ENCODE measurements around the gene LBR.
A peak's percentile ranks its signal among the peaks of the same experiment; 100 is the strongest.

The LBR gene

DNA sequence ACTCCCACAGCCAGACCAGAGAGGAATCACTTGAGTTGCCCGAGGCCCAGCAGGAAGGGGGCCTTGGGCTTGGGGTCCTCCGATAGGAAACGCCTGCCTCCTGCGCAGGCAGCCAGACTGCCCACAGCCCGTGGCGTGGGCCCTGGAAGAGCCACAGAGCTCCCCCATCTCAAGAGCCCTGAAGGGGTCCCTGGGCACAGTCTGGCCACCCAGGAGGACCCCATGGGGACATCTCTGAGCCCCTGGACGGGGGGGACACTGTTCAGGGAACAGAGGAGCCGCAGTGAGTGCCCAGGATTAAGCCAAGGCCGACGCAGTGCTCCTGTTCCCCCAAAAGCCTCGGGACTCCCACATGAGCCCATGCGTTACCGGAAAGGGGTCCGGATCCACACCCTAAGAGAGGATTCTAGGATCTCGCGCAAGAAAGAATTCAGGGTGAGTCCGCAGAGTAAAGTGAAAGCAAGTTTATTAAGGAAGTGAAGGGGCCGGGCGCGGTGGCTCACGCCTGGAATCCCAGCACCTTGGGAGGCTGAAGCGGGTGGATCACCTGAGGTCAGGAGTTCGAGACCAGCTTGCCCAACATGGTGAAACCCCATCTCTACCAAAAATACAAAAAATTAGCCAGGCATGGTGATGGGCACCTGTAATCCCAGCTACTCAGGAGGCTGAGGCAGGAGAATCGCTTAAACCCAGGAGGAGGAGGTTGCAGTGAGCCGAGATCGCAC, 38.1 kb upstream of the LBR start:
- Histone ChIP-seq H3K79me2 (ENCODE audit: control insufficient read depth, insufficient read depth, low read length) (no peaks in the 10 kb centered on the region), H2BK15ac (replicated peaks; ENCODE audit: low read depth) (no peak overlapping the region), H3K23ac (ENCODE audit: low read length) (no peak overlapping the region), H3K4me2 (ENCODE audit: low read length) (no peak overlapping the region), H2BK120ac (ENCODE audit: low read depth, low read length) (no peak overlapping the region), H3K4me3 (ENCODE audit: low read length) (no peak overlapping the region), H3K27ac (ENCODE audit: low read depth, low read length) (no peak overlapping the region), H3K56ac (ENCODE audit: low read length) (no peak overlapping the region), H4K8ac (ENCODE audit: low read depth, low read length) (no peak overlapping the region), H3K27me3 (ENCODE audit: insufficient read depth, low read length, poor library complexity) (no peaks in the 10 kb centered on the region), H3K4ac (ENCODE audit: low read depth, low read length) (no peak overlapping the region), H3K9ac (ENCODE audit: low read length) (no peak overlapping the region), H4K5ac (ENCODE audit: low read length) (no peak overlapping the region), H3K18ac (ENCODE audit: low read length) (no peak overlapping the region), H2BK5ac (ENCODE audit: low read length) (no peak overlapping the region), H2AK5ac (ENCODE audit: low read length) (no peak overlapping the region), H3K4me1 (ENCODE audit: control insufficient read depth, low read depth, low read length) (peaks cover 2% of the 10 kb centered on the region), H3K36me3 (ENCODE audit: control insufficient read depth, insufficient read depth, low read length) (no peaks in the 10 kb centered on the region), H3K79me1 (ENCODE audit: low read length) (no peaks in the 10 kb centered on the region)
- no CpG with 5 or more reads among the region's 26 CpGs for WGBS (ENCODE audit: extremely low coverage, insufficient coverage, low lambda C conversion rate)
- DNase-seq = no peak

DNA sequence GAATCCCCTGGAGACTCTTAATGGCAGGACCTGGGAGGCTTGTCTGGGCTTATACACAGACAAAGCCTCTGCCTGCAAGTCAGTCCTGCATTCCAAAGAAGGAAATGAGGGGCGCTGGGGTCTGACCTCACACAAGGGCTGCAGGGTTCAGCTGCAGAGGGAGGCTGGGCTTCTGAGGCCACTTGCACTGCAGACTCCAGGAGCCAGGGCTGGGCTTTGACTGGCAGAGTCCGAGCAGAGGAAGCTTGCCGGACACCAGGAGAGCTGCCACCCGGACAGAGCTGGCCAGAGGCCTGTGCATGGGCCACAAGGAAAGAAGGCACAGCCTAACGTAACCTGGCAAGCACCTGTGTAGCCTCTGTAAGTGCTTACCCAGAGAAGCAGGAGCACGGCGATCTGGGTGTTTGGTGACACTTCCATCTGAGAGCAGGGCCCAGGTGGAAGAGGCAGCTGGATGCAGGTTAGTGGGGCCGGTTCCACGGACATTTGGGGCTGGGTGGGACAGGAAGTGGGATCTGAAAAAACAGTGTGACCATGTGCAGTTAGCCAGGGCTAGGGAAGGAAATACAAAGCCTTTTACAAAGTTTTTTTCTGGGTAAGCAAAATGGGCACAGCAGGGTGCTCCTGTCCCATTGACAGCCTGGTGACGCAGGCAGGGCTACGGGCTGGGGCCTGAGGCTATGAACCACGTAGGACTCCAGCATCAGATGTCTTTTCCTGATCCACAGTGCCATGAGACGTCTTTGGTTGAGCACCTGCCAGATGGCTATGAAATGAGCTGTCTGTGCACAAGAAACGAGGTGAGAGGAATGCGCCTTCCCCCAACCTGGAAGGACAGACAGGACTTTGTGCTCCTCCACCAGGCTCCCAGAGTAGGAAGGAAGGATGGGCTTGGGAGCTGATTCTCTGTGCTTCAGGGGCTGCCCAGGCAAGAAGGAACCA, 37.3 kb upstream of the LBR start:
- Histone ChIP-seq H3K4ac (ENCODE audit: low read depth, low read length) (no peak overlapping the region), H3K56ac (ENCODE audit: low read length) (peak overlapping the region; percentile 28), H3K27ac (ENCODE audit: low read depth, low read length) (no peak overlapping the region), H3K4me2 (ENCODE audit: low read length) (no peak overlapping the region), H3K4me1 (ENCODE audit: control insufficient read depth, low read depth, low read length) (peaks cover 2% of the 10 kb centered on the region), H2BK120ac (ENCODE audit: low read depth, low read length) (no peak overlapping the region), H3K18ac (ENCODE audit: low read length) (peak overlapping the region; percentile 1), H2BK15ac (replicated peaks; ENCODE audit: low read depth) (no peak overlapping the region), H3K36me3 (ENCODE audit: control insufficient read depth, insufficient read depth, low read length) (no peaks in the 10 kb centered on the region), H3K79me1 (ENCODE audit: low read length) (no peaks in the 10 kb centered on the region), H3K27me3 (ENCODE audit: insufficient read depth, low read length, poor library complexity) (no peaks in the 10 kb centered on the region), H4K8ac (ENCODE audit: low read depth, low read length) (no peak overlapping the region), H4K5ac (ENCODE audit: low read length) (no peak overlapping the region), H2AK5ac (ENCODE audit: low read length) (no peak overlapping the region), H3K79me2 (ENCODE audit: control insufficient read depth, insufficient read depth, low read length) (no peaks in the 10 kb centered on the region), H3K23ac (ENCODE audit: low read length) (no peak overlapping the region), H3K9ac (ENCODE audit: low read length) (no peak overlapping the region), H3K4me3 (ENCODE audit: low read length) (no peak overlapping the region), H2BK5ac (ENCODE audit: low read length) (no peak overlapping the region)
- DNase-seq = peak; percentile 50
- no CpG with 5 or more reads among the region's 15 CpGs for WGBS (ENCODE audit: extremely low coverage, insufficient coverage, low lambda C conversion rate)

DNA sequence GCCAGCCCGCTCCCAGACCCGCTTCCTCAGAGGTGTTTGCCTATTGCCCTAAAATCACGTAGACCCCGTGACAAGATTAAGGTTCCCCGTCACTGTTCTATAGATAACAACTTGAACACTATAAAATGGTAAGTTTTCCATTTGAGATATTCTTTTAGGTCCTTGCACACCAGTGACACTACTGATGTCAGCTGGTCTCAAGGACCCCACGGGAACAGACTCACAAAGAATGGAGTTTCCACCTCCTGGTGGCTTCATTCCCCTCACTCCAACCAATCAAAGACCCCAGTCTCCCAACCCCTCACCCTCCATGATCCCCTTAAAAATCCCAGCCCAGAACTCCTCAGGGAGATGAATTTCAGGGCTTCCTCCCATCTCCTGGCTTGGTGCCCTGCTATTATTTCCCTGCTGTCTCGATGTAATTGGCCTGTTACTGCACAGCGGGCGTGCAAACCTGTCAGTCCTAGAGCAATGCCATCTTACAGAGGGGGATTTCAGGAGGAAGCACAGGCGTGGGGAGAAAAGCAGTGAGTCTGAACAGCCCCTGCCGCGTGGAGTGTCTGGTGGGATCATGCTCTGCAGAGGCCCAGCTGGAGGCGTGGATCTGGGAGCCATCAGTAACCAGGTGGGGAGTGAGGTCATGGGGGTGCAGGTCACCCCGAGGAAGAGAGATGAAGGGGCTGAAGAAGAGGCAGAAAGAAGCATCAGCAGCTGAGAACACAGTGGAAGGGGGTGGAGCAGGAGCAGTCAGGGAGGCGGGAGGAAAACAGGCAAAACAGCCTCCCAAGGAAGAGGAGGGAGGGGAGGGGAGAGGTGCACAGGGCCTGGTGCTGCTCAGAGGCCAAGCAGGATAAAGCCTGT, 35.1 kb upstream of the LBR start:
- Histone ChIP-seq H3K4me3 (ENCODE audit: low read length) (no peak overlapping the region), H4K8ac (ENCODE audit: low read depth, low read length) (no peak overlapping the region), H2BK5ac (ENCODE audit: low read length) (no peak overlapping the region), H3K9ac (ENCODE audit: low read length) (no peak overlapping the region), H3K36me3 (ENCODE audit: control insufficient read depth, insufficient read depth, low read length) (no peaks in the 10 kb centered on the region), H4K5ac (ENCODE audit: low read length) (no peak overlapping the region), H2BK15ac (replicated peaks; ENCODE audit: low read depth) (no peak overlapping the region), H3K4me2 (ENCODE audit: low read length) (no peak overlapping the region), H3K4me1 (ENCODE audit: control insufficient read depth, low read depth, low read length) (peaks cover 2% of the 10 kb centered on the region), H3K4ac (ENCODE audit: low read depth, low read length) (no peak overlapping the region), H3K79me1 (ENCODE audit: low read length) (no peaks in the 10 kb centered on the region), H3K27me3 (ENCODE audit: insufficient read depth, low read length, poor library complexity) (no peaks in the 10 kb centered on the region), H3K23ac (ENCODE audit: low read length) (no peak overlapping the region), H2AK5ac (ENCODE audit: low read length) (no peak overlapping the region), H3K27ac (ENCODE audit: low read depth, low read length) (no peak overlapping the region), H2BK120ac (ENCODE audit: low read depth, low read length) (no peak overlapping the region), H3K18ac (ENCODE audit: low read length) (no peak overlapping the region), H3K79me2 (ENCODE audit: control insufficient read depth, insufficient read depth, low read length) (no peaks in the 10 kb centered on the region), H3K56ac (ENCODE audit: low read length) (no peak overlapping the region)
- WGBS (ENCODE audit: extremely low coverage, insufficient coverage, low lambda C conversion rate) = no CpG with 5 or more reads among the region's 15 CpGs
- no peak for DNase-seq

DNA sequence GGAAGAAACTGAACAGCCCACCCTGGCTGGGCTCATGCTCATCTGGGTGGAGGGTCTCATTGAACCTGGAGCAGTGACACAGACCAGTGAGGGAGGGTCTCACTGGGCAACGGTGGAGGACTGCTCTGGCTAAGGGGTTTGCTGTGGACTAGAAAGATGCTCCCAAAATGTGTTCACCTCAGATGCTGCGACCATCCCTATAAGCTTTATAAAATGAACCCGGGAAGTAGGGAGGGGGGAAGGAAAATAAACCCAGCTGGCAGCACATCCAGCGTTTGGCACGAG, 34.5 kb upstream of the LBR start:
- H3K9ac ChIP-seq (ENCODE audit: low read length) = no peak overlapping the region
- peaks cover 2% of the 10 kb centered on the region for H3K4me1 ChIP-seq (ENCODE audit: control insufficient read depth, low read depth, low read length)
- no peaks in the 10 kb centered on the region for H3K36me3 ChIP-seq (ENCODE audit: control insufficient read depth, insufficient read depth, low read length)
- no peak overlapping the region for H3K27ac ChIP-seq (ENCODE audit: low read depth, low read length)
- H3K4ac ChIP-seq (ENCODE audit: low read depth, low read length) = no peak overlapping the region
- no peak for DNase-seq
- no peak overlapping the region for H3K4me3 ChIP-seq (ENCODE audit: low read length)
- no peak overlapping the region for H2BK5ac ChIP-seq (ENCODE audit: low read length)
- H2BK120ac ChIP-seq (ENCODE audit: low read depth, low read length) = no peak overlapping the region
- H3K18ac ChIP-seq (ENCODE audit: low read length) = no peak overlapping the region
- H2AK5ac ChIP-seq (ENCODE audit: low read length) = no peak overlapping the region
- H2BK15ac ChIP-seq (replicated peaks; ENCODE audit: low read depth) = no peak overlapping the region
- no peak overlapping the region for H4K5ac ChIP-seq (ENCODE audit: low read length)
- no peak overlapping the region for H3K4me2 ChIP-seq (ENCODE audit: low read length)
- no peaks in the 10 kb centered on the region for H3K79me1 ChIP-seq (ENCODE audit: low read length)
- no peak overlapping the region for H3K23ac ChIP-seq (ENCODE audit: low read length)
- no peaks in the 10 kb centered on the region for H3K79me2 ChIP-seq (ENCODE audit: control insufficient read depth, insufficient read depth, low read length)
- H3K56ac ChIP-seq (ENCODE audit: low read length) = no peak overlapping the region
- H3K27me3 ChIP-seq (ENCODE audit: insufficient read depth, low read length, poor library complexity) = no peaks in the 10 kb centered on the region
- H4K8ac ChIP-seq (ENCODE audit: low read depth, low read length) = no peak overlapping the region
- no CpG with 5 or more reads among the region's 5 CpGs for WGBS (ENCODE audit: extremely low coverage, insufficient coverage, low lambda C conversion rate)

DNA sequence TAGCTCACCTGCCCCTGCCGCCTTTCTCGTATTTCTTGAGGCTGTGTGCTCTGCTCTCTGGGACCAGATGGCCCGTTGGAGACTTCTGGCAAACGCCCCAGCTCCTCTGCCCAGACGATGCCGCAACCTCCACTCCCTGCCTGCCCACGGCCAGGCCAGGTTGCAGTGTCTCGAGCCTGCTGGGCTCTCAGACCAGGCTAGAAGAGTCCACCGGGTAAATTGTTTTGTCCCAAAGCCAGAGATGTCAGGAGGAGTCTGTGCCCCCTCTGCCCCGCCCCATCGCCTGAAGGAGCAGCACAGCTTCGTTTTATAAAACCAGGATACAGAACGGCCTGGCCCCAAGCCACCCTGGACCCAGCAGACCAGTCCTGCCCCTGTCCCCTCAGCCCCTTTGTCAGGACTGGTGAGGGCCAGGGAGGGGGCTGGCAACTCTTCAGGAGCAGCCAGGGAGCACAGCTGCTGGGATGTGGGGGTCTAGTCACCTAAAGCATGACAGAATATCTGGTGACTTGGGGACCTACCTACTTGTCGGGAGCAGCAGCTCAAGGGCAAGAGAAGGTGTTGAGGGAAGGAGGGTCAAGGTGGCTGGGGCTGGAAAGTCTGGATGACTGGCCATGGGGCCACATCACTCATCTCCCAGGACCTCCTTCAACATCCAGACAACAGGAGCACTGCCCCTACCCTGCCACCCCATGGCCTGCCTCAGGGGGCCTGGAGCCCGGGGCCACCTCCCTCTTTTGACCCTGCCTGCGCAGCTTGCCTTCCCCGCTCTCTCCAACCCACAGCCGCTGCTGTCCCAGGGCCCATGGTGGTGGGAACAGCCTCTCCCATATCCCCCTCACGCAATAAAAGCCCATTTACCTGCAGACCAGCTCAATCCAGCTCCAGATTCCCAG, 33.9 kb upstream of the LBR start:
- Histone ChIP-seq H2BK5ac (ENCODE audit: low read length) (no peak overlapping the region), H3K36me3 (ENCODE audit: control insufficient read depth, insufficient read depth, low read length) (no peaks in the 10 kb centered on the region), H3K27me3 (ENCODE audit: insufficient read depth, low read length, poor library complexity) (no peaks in the 10 kb centered on the region), H3K4ac (ENCODE audit: low read depth, low read length) (no peak overlapping the region), H3K4me2 (ENCODE audit: low read length) (no peak overlapping the region), H4K8ac (ENCODE audit: low read depth, low read length) (no peak overlapping the region), H3K23ac (ENCODE audit: low read length) (no peak overlapping the region), H3K4me3 (ENCODE audit: low read length) (no peak overlapping the region), H3K56ac (ENCODE audit: low read length) (no peak overlapping the region), H3K79me2 (ENCODE audit: control insufficient read depth, insufficient read depth, low read length) (no peaks in the 10 kb centered on the region), H3K9ac (ENCODE audit: low read length) (no peak overlapping the region), H4K5ac (ENCODE audit: low read length) (no peak overlapping the region), H3K27ac (ENCODE audit: low read depth, low read length) (no peak overlapping the region), H3K79me1 (ENCODE audit: low read length) (no peaks in the 10 kb centered on the region), H3K4me1 (ENCODE audit: control insufficient read depth, low read depth, low read length) (peaks cover 2% of the 10 kb centered on the region), H2AK5ac (ENCODE audit: low read length) (no peak overlapping the region), H2BK15ac (replicated peaks; ENCODE audit: low read depth) (no peak overlapping the region), H2BK120ac (ENCODE audit: low read depth, low read length) (no peak overlapping the region), H3K18ac (ENCODE audit: low read length) (no peak overlapping the region)
- DNase-seq = no peak
- no CpG with 5 or more reads among the region's 19 CpGs for WGBS (ENCODE audit: extremely low coverage, insufficient coverage, low lambda C conversion rate)
